CD4-positive, alpha-beta T cell treated with Interleukin-15 for 1 hour (primary cell): Measurements from ENCODE around the gene BMPR2.
"Not testable (repeated sequence)": the region's sequence is repeated elsewhere in the genome, so short reads cannot be mapped to it uniquely, and the experiment has no call there.

Experiments used
- DNase-seq: peaks from one replicate; pipeline ENCODE4 v3.0.0-alpha.2; 2020

BMPR2 gene

DNA sequence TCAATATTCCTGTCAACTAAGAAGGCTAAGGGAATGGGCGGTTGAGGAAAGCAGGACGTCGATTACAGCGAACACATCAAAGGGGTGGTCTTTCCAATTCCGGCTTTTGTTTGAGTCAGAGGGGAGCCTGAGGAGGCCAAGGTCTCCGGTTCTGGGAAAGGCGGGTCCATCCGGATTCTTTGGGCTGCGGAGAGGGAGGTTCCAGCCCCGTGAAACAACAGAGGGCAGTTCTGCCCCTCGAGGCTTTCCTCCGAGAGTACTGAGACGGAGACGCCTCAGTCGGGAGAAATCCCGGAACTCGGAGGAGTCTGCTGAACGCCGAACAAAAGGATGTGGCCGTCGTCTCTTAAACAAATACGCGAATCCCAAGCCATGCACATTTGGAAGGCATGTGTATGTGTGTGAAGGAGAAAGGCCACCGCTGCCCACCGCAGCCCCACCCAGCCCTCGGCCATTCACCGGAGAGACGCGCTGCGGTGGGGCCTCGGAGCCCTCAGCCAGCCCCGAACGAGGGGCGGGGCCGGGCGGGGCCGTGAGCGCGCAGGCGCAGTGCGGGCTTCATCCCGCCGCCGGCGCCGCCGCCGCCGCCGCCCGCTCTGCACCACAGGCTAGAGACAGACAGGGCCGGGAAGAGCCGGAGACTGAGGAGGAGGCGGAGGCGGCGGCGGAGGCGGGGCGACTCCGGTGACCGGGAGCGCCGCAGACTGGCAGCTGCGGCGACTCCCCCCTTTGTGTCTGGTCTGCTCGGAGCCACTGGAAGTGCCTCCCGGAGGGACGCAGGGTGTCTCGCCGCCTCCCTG lies at the start of gene BMPR2:
TSS of gene BMPR2 (plus strand) at position 719 of the 800 bp plus-strand sequence. CDS start 1,148 bp downstream, outside the sequence.
- peak; percentile 85 for DNase-seq

DNA sequence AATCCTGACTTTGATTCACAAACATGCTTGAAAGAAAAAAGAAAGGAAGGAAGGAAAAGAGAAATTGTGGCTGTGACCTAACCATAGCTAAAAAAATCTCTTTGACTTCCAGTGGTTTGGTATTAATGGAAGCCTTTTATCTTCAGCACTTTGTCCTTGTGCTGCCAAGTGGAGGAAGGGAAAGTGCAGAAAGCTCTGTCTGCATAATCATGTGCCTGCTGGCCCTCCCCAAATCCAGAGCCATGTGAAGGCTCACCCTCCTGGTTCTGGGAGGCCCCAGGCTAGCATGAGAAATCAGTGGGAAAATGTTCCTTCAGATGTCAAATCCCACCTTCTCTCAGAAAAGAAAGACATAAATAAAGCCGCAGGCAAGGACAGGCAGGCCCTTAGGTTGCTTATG lies 48.3 kb upstream of the BMPR2 start:
- no peak for DNase-seq

DNA sequence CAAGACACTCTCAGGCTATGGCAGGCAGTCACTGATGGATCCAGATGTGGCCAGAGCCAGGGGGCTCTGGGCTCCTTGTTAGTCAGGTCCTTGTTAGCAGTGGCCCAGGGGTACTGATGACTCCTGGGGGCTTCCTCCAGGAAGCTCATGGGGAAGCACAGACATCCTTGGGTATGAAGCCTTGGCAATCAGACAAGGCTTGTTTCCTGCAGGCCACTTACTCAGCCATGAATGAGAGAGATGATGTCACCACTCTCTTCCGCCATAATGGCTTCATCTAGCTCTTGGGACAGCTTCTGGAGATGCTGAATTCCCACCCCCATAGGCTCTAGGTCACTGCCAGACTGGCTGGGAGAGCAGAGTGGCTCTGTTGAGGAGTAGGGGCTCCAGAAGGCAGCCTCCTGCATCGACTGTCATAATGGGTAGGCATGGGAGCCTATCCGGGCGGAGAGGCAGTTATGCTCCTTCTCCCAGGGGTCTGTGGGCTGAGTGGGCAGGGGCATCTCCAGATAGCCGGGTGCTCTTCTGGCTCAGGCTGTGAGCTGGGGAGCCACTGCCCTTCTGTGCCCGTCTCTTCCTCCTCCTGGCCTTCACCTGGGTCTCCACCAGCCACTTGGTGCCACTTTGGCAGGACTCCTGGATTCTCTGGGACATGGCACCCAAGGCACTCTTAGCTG lies 40.2 kb upstream of the BMPR2 start:
- no peak for DNase-seq

DNA sequence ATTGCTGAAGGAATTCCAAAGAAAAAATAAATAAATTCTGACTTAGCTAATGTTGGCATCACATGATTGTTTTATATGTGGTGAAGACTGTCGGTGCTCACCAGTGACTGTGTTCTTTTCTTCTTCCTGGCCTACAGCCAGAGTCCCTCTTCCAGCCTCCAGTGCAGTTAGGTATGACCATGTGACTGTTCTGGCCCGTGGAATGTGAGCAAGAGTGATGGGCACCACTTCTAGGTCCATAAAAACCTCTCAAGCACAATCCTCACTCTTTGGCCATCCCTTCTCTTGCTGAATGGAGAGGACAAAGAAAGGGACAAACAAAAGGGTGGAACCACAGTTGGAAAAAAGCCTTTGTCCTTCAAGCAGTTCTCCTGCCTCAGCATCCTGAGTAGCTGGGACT lies 39.0 kb upstream of the BMPR2 start:
- no peak for DNase-seq

DNA sequence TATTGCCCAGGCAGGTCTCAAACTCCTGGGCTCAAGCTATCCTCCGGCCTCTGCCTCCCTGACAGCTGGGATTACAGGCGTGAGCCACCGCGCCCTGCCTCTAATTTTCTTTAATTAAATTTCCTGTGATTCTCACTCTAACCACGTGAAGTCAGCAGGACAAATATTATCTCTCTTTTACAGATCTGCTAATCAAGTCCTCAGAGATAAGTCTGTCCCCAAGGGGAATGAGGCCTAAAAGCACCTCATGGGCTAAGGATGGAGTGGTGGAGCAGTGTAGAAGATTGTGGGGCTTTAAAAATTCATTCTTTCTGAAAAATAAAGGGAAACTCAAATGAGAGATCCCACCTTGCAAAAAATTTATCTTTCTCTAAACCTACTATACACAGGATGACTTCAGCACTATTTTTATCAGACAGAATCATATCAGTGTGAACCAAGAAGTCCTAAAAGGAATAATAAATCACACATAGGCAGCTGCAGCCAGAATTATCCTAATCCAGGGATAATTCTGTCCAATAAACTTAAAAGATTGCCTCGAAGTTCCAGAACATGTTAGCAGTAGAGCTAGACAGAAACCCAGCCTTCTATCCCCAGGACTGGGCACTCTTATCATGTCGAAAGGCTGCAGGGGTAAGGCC lies 38.3 kb upstream of the BMPR2 start:
- DNase-seq, result no peak

DNA sequence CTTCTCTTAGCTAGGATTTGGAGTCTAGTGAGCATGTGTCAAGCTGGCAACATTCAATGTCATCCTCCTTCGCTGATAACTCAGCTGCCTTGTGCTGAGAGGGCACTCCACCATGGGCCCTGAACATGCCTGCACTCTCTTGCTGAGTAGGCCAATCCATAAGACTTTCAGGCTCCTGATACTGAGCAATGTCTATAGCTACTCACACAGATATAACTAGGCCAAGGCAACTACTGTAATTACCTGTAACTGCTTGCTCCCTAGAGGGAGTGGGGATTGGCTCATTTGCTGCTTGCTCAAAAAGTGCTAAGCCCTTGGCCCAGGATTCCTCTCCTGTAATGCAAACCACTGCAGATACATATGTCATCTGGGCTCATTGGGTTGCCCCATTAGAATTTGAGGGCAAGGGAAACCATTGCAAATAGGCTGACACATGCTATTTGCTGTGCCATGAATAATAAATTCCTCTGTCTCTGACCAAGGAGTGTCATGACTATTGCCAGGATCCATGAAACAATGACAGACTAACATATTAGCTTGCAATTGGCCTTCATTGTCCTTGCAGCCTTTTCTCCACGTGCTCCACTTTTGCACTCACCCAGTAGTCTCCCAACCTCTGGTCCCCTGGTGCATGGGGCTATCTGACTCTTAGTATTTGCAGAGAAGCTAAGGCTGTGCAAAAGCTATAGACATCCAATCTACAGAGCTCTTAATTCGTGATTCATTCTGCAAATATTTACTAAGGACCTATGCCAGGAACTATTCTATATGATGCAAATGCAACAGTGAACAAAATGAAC lies 36.9 kb upstream of the BMPR2 start:
- no peak for DNase-seq

DNA sequence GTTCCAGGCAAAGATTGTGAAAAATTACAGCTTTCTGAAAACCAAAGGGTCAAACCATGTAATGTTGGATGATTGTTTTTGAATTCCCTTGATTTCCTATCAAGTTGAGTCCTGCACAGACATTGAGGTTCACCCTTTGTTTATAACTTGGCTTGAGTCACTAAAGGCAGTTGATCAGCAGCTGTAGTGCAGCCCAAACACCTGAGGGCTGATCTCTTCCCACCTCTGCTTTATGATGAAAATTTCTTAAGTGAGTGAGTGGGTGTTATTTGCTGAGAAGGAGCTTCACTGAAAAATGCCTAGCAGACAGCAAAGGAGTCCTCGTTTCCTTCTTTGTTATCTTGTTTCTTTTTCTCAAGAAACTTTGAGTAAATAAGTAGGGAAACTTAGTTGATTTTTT lies 31.9 kb upstream of the BMPR2 start:
- DNase-seq, result no peak

DNA sequence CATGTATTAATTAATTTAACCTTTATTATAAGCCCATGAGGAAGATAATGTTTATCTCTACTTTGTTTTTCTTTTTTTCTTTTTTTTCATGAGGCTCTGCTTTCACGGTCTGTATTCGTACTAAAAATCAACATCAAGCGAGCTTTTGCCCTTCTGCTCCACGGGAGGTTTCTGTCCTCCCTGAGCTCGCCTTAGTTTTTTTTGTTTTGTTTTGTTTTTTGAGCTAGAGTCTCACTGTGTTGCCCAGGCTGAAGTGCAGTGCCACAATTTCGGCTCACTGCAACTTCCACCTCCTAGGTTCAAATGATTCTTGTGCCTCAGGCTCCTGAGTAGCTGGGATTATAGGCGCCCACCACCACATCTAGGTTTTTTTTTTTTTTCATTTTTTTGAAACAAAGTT lies 29.9 kb upstream of the BMPR2 start:
- no peak for DNase-seq

DNA sequence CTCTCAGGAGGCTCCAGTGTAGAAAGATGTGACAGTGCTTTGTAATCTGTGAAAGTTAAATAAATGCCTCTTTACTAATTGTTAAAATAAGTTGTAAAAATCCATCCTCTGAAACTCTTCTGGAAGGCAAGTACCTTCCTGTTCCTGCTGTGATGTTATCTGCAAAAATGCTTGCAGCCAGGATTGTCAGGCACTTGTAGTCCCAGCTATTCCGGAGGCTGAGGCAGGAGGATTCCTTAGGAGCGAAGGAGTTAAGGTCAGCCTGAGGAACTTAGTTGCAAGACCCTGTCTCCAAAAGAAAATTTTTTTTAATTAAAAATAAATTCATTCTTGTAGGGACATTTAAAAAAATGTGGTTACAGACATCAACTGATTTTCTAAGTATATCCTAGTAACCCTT lies 22.7 kb upstream of the BMPR2 start:
- DNase-seq, result no peak

DNA sequence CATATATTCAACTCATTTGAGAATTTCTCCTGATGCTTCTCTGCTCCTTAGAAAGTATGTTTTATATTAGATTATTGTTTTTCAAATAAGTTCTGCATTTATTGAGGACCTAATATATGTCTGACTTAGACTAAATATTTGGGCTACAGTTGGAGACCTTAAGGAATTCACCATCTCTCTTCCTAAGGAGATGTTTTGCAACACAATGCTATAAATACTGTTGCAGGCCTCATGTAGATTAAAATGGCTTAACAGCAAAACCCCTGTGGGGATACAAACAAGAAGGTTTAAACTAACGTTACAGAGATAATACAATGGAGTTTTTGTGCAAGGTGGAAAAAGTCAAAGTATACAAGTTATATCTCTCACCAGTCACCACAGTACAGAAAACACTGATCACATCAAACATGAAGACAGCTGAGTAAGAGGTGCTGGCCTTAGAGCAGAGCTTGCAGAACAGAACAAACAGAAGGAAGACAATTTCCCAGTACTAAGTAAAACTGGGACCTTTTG lies 20.1 kb upstream of the BMPR2 start:
- DNase-seq, result no peak

DNA sequence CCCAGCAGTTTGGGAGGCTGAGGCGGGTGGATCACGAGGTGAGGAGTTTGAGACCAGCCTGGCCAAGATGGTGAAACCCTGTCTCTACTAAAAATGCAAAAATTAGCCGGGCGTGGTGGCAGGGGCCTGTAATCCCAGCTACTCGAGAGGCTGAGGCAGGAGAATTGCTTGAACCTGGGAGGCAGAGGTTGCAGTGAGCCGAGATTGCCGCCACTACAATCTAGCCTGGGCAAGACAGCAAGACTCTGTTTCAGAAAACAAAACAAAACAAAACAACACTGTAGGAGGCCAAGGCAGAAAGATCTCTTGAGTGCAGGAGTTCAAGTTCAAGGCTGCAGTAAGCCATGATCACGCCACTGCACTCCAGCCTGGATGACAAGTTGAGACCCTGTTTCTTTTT lies 17.2 kb upstream of the BMPR2 start:
- not testable (repeated sequence) for DNase-seq

DNA sequence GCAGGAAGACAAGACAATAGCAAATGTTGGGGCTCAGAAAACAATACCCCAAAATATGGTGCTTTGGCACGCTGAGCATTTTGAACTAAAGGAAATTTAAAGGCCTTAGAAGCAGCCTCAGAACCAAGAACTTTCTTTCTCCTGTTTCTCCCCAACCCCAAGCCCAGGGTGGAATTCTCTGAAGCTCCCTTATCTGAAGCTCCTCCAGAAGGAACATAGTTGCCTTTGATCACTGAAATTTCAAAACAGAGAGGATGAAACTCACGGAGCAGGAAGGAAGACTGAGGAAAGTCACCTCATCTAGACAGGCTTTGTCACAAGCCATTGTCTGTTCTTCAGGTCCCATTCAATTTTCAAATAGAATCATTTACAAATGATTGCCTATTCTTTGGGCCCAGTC lies 15.5 kb upstream of the BMPR2 start:
- DNase-seq, result no peak

DNA sequence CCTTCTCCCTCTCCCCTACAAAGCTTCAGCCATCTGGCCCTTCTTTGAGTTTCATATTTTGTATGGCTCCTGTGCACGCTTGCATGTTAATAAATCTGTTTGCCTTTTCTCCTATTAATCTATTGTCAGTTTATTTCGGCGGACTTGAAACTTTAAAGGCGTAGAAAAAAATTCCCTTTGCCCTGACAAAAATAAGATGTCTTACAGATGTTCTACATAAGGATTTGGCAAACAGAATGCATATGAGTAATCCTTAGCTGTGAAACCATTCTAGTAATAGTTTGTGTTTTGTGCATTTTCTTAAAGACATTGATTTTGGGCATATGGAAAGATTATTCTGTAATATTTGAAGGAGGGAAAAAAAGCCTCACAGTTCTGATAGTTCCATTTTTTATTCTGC lies 15.0 kb upstream of the BMPR2 start:
- no peak for DNase-seq

DNA sequence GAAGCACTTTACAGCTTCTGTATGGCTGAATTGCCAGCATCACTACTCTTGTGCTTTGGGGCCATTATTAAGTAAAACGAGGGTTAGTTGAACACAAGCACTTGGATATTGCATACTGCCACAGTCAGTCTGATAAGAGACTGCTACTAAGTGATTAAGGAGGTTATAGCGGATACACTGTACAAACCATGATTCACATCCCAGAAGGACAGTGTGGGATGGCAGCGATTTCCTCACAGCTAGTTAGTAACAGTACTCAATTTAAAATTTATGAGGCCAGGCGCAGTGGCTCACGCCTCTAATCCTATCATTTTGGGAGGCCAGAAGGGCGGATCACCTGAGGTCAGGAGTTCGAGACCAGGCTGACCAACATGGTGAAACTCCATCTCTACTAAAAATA lies 2.6 kb upstream of the BMPR2 start:
- DNase-seq, result no peak

DNA sequence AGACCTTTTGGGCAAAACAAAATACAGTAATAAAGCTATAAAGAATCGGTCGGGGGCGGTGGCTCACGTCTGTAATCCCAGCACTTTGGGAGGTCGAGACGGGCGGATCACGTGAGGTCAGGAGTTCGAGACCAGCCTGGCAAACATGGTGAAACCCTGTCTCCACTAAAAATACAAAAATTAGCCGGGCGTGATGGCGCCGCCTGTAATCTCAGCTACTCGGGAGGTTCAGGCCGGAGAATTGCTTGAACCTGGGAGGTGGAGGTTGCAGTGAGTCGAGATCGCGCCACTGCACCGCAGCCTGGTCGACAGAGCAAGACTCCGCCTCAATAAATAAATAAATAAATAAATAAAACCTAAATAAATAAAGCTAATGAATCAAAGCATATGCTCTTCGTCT lies 1.7 kb upstream of the BMPR2 start:
- not testable (repeated sequence) for DNase-seq

DNA sequence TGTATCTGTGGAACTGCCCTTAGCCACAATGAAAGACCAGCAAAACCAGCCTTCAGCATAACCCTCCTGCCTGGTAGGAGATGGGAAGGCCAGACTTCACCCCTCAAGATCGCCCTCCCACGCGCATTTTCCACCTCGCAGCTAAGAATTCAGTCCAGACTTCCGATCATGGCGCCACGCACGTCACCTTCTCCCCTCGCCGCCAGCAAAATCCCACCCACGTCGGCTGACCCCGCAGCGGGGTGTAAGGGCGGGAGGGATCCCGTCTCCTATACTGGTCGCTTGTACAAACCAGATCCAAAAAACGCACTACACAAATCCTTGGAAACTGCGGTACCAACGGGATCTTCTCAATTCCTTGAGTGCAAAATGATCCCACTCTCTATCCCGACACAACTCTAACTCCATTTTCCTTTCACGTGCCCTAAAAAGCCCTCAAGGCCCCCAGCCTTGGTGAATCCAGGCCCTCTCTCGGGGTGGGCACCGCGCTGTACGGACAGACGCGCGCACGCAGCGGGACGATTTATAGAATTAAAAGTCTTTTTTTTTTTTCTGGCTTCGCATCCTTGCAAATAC lies 1.0 kb upstream of the BMPR2 start:
- no peak for DNase-seq

DNA sequence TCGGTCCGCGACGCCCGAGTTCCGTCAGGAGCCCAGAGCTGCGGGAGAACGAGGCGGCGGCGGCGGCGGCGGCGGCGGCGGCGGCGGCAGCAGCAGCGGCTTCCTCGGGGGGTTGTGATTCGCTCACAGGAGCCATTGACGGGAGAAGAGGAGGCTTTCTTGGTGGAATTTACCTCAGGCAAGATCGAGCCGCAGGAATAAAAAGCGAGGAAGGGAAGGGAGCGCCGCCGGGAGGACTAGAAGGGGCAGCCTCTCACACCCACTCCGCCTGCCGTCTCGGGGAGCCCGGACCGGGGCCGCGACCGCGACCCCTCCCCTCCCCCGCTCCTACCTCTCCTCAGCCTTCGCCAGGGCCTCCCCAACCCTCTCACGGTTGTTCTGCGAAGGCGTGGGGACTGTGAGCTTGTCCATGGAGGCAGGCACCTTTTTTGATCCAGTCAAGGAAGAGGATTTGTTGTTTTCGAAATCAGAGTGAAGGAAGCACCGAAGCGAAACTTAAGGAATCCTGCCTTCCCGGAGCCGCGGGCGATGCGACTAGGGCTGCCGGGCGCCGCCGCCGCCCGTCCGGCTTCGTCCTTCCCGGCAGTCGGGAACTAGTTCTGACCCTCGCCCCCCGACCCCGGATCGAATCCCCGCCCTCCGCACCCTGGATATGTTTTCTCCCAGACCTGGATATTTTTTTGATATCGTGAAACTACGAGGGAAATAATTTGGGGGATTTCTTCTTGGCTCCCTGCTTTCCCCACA lies 506 bp downstream of the BMPR2 start:
- DNase-seq, result no peak

DNA sequence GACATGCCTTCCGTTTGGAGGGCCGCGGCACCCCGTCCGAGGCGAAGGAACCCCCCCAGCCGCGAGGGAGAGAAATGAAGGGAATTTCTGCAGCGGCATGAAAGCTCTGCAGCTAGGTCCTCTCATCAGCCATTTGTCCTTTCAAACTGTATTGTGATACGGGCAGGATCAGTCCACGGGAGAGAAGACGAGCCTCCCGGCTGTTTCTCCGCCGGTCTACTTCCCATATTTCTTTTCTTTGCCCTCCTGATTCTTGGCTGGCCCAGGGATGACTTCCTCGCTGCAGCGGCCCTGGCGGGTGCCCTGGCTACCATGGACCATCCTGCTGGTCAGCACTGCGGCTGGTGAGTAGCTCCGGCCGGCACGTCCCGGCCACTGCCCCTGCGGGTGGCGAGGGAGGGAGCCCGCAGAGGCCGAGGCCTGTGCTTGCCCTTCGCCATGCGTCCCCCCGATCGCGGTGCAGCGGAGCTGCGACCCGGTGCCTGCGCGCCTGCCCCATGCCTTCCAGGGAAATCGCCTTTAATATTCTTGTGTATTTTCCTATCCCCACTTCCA lies 1.2 kb downstream of the BMPR2 start:
- DNase-seq, result no peak

DNA sequence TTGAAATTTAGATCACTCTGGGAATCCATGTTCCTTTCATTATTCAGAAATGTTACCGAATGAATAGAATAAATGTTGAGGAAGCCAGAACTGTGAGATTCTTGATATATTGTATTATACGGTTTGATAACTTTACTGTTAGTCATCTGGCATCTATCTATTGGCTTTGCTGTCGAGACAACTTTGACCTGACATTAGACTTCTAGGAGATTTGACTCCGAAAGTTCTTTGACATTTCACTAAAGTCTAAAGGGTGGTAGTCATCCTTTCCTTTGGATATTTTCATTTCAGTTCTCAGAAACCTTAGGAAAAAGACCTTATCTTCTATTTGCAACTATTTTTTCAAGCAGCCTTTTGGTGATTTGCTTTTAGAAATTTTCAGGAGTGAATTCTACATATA lies 1.9 kb downstream of the BMPR2 start:
- DNase-seq, result no peak

DNA sequence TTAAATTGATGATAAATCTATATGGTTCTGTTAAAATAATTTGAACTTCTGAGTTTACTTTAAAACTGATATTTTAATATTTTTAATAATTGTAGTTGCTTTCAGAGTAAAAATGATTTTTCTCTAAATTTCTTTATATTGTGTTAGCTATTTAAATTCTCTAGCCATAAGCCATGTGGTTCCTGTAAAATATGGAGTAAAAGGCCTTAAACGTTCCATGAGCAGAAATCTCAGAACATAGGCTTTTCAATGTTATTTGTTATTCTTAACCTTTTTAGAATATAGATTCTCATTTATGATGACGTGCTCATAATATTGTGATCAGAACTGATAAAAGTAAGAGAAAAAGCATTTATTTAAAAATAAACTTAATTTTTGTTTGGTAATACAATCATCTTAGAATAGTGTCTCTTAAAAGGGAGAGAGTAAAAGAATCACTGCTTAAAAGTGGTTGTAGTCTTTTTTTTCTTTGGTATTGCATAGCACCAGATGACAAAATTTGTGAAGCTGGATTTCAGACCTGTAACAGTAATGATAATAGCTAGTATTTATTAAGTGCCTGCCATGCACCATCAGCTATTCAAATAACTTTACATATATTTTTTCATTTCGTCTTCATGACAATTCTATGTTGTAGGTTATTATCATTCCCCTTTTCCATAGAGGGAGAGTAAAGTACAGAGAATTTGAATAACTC lies 2.7 kb downstream of the BMPR2 start:
- no peak for DNase-seq

DNA sequence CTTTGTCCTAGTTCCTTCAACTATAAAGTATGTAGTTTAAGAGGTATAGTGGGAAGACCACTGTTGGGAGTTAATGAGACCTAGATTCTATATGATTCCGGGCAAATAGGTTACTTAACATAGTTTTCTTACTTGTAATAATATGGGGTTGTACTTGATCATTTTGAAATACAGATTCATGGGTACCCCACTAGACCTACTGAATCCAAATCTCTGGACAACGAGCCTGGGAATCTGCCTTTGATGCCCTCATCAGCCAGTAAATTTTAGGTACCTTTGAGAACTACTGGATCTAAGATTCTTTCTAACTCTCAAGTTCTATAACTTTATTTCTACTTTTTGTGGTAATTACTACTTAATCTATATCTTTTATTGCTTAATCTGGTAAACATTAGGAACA lies 6.6 kb downstream of the BMPR2 start:
- DNase-seq, result no peak
